ENCODE results near the gene PRDX1.
"Not testable (repeated sequence)": the region's sequence is repeated elsewhere in the genome, so short reads cannot be mapped to it uniquely, and the experiment has no call there.

DNA sequence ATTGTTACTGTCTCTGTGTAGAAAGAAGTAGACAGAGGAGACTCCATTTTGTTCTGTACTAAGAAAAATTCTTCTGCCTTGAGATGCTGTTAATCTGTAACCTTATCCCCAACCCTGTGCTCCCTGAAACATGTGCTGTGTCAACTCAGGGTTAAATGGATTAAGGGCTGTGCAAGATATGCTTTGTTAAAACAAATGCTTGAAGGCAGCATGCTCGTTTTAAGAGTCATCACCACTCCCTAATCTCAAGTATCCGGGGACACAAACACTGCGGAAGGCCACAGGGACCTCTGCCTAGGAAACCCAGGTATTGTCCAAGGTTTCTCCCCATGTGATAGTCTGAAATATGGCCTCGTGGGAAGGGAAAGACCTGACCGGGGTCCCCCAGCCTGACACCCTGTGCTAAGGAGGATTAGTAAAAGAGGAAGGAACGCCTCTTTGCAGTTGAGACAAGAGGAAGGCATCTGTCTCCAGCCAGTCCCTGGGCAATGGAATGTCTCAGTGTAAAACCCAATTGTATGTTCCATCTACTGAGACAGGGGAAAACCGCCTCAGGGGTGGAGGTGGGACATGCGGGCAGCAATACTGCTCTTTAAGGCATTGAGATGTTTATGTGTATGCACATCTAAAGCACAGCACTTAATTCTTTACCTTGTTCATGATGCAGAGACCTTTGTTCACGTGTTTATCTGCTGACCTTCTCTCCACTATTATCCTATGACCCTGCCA lies 8.0 kb downstream of the PRDX1 start:
- TF ChIP-seq, protein P1, sequence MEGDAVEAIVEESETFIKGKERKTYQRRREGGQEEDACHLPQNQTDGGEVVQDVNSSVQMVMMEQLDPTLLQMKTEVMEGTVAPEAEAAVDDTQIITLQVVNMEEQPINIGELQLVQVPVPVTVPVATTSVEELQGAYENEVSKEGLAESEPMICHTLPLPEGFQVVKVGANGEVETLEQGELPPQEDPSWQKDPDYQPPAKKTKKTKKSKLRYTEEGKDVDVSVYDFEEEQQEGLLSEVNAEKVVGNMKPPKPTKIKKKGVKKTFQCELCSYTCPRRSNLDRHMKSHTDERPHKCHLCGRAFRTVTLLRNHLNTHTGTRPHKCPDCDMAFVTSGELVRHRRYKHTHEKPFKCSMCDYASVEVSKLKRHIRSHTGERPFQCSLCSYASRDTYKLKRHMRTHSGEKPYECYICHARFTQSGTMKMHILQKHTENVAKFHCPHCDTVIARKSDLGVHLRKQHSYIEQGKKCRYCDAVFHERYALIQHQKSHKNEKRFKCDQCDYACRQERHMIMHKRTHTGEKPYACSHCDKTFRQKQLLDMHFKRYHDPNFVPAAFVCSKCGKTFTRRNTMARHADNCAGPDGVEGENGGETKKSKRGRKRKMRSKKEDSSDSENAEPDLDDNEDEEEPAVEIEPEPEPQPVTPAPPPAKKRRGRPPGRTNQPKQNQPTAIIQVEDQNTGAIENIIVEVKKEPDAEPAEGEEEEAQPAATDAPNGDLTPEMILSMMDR (IDR thresholded peaks at IDR 0.05): not testable (repeated sequence)
- TF ChIP-seq POLR2A (IDR thresholded peaks at IDR 0.05): not testable (repeated sequence)
